Hematopoietic multipotent progenitor cell (in vitro differentiated cells): Measurements from ENCODE around the gene SLC11A1. TPM values are rescaled to one million over a fixed set of nuclear protein-coding genes. Genes with fewer than 3 reads are reported as not detected.
A peak's percentile ranks its signal among the peaks of the same experiment; 100 is the strongest.

Source experiments
- DNase-seq, 3 donors: peaks; one replicate each; pipeline ENCODE4 v3.0.0-alpha.2; 2011 to 2015; ENCODE audit warnings: low read depth in 2 of 3, low spot score in 2 of 3
- total RNA-seq: library from RNA; depleted of rRNA; stranded (reverse); fragments of >200 nt; gene quantifications from one replicate; pipeline ENCODE4 v1.2.3, GENCODE V29; 2012

The SLC11A1 gene, protein sequence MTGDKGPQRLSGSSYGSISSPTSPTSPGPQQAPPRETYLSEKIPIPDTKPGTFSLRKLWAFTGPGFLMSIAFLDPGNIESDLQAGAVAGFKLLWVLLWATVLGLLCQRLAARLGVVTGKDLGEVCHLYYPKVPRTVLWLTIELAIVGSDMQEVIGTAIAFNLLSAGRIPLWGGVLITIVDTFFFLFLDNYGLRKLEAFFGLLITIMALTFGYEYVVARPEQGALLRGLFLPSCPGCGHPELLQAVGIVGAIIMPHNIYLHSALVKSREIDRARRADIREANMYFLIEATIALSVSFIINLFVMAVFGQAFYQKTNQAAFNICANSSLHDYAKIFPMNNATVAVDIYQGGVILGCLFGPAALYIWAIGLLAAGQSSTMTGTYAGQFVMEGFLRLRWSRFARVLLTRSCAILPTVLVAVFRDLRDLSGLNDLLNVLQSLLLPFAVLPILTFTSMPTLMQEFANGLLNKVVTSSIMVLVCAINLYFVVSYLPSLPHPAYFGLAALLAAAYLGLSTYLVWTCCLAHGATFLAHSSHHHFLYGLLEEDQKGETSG
- 3.8 TPM for total RNA-seq

DNA sequence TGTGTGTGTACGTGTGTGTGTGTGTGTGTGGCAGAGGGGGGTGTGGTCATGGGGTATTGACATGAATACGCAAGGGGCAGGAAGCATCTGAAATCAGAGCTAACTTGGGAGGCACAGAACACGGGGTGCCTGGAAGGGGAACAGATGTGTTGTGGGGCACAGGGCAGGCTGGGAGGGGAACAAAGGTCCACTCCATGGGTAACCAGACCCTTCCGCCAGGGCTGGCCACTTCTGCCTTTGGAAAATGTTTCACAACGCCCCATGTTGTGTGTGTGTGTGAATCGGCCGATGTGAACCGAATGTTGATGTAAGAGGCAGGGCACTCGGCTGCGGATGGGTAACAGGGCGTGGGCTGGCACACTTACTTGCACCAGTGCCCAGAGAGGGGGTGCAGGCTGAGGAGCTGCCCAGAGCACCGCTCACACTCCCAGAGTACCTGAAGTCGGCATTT is at the start of gene SLC11A1:
Gene SLC11A1 (plus strand): TSS at position 358 of the 451 bp plus-strand sequence. CDS start 96 bp downstream, outside the sequence.
- DNase-seq: no peak

DNA sequence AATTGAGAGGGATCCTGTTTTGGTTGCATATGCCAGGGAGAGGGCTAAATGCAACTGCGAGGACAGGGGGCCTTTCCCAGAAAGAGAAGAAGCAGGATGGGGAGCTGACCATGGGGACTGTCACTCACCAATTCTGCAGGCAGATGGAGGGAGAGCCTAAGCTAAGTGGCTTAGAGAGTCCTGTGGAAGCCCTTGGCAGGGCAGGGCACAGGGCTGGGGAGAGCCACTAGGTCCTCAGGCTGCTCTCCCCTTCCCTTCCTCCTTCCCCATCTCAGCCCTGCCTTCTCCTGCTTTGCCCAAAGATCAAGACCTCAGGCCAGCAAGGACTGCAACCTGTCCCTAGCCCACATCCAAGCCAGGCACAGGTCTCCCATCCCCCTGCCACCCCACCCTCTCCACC is 49.8 kb upstream of the SLC11A1 start:
- peak in 1 of 3 donors; percentile 25 for DNase-seq

DNA sequence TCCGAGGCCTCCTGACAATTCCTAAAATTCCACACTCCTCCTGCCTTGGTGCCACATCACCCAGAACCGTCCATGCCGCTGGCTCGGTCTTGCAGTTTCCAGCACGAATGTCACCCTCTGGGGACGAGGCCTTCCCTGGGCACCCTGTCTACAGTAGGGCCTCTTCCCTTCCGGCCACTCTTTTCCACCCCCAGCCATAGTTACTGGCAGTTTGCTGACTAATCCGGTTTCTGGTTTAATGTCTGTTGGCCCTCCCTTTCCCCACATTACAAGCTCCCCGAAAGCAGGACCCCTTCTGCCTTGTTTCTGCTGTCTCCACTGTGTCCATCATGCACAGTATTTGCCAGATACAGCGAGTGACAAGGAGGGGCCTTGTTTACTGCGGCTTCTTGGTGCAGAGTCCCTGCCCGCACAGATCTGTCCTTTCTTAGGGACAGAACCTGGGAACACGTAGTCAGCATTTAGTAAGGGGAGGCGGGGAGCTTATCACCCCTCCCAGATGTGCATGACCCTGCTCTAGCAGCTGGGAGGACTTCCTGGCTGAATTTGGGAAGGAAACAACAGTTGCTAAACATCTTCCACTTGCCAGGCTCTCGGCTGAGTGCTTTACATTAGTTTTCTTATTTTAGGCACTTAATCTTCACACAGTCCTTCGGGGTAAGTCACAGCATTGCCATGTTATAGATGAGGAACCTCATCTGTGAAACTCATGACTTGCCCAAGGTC is 49.0 kb upstream of the SLC11A1 start:
- peak in 2 of 3 donors; percentile 82 to 90 for DNase-seq

DNA sequence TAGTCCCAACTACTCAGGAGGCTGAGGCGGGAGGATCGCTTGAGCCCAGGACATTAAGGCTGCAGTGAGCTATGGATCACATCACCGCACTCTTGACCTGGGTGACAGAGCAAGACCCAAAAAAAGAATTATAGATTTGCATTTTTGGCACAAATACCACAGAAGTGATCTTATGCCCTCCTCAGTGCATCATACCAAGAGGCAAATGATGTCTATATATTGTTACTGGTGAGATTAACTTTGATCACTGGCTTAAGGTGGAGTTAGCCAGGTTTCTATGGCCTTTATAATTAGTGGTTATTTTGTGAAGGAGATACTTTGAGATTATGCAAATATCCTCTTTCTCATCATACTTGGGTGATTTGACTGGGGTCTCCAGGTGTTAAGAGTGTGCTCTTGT is 47.5 kb upstream of the SLC11A1 start:
- no peak for DNase-seq

DNA sequence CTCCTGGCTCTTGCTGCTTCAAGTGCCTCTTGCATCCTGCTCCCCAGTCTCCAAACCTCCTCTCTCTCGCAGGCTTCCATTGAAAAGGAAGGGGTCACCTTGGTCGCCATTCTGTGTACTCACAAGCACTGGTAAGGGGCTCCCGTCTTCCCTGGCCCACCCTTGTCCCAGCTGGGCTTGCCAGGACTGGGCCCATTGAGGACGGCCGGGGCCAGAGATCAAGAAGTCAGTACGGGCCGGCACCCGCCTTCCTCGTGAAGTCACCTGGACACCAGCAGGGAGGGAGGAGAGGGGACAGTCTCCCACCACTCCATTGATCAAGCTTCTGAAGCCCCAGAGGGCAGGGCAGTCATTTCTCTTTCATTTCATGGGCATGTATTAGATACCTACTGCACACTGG is 41.4 kb upstream of the SLC11A1 start:
- no peak for DNase-seq

DNA sequence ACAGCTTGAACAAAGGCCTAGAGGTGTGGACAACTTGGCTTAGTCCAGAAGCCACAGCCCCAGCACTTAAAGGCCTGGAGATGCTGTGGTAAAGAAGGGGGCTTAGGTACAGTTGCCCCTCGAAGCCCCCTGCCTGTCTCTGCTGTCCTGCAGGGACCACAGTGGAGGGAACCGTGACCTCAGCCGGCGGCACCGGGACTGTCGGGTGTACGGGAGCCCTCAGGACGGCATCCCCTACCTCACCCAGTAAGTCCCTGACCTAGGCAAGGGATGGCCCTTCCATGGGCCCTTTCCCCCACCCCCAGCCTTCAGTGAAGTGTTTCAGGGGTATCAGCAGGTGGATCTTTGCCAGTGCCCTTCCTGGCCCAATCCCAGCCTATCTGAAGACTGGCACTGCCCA is 40.7 kb upstream of the SLC11A1 start:
- no peak for DNase-seq

DNA sequence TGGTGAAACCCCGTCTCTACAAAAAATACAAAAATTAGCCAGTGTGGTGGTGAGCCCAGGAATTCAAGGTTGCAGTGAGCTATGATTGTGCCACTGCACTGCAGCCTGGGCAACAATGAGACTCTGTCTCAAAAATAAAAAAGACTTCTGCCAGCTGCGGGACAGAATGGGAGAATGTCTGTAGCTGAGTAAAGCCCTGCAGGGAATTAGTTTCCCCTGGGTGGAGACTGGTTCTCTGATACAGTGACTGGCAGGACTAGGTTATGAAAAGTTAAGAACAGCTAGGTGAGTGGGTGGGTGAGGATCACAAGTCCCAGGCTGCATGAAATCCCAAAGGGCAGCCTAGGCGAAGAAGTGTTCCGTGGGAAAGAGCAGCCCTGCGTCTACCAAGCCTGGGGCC is 39.2 kb upstream of the SLC11A1 start:
- no peak for DNase-seq

DNA sequence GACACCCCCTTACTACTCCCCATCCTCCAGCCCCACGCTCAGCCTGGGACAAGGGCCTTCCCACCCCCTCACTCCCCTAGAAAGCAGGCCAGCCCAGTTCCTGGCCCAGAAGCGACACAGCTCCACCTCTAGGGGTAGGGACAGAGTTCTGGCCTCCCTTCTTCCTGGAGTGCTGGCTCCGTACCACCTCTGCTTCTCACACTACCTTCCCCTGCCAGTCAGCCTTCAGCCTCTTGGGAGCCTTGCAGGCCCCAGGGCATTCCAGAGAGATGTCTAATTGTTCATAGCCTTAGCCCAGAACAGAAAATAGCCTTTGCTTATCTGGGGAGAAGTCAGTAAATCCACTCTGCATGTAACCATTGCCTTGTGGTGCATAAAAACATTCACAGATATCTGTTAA is 38.5 kb upstream of the SLC11A1 start:
- no peak for DNase-seq

DNA sequence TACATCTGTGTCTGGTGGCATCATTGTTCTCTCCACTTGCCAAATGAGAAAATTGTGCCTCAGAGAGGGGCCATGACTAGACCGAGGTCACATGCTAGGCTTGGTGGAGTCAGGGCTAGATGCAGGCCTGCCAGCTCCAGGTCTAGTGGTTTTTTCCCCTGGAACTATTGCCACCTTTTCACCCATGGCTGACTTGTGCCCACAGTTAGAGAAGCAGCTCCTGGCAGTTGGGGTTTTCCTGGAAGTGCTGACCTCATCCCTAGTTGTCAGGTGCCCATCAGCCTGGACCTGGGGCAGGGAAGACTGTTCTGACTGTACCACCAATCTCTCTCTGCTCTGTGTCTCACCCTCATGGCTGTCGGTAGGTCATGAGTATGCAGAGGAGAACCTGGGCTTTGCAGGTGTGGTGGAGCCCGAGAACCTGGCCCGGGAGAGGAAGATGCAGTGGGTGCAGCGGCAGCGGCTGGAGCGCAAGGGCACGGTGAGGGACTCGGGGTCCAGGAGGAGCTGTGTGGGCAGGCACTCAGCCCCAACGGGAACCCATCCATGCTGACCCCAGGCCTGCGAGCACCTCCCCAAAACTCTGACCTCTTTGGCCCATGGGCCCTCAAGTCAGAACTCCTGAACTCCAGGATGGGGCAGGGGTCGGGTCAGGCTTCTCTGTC is 37.9 kb upstream of the SLC11A1 start:
- no peak for DNase-seq

DNA sequence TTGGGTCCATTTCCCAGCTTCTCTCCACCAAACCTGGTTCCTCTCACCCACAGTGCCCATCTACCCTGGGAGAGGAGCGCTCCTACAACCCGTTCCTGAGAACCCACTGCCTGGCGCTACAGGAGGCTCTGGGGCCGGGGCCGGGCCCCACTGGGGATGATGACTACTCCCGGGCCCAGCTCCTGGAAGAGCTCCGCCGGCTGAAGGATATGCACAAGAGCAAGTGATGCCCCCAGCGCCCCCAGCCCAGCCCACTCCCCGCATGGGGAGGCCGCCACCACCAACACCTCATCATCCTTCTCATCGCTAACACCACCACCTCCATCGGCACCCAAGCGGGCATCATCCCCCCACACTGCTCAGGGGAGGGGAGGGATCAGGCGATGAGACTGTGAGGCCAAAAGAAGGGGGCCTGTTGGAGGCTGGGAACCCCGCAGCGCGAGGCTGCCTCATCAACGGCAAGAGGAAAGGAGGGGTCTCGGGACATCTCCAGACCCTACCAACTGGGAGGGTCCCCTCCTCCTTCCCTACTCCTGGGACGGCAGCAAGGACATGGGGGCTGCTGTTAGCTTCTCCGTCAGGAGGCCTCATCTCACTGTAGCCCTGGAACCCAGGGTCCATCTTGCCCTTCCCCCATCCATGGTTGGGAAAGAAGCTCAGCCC is 37.2 kb upstream of the SLC11A1 start:
- DNase-seq: no peak

DNA sequence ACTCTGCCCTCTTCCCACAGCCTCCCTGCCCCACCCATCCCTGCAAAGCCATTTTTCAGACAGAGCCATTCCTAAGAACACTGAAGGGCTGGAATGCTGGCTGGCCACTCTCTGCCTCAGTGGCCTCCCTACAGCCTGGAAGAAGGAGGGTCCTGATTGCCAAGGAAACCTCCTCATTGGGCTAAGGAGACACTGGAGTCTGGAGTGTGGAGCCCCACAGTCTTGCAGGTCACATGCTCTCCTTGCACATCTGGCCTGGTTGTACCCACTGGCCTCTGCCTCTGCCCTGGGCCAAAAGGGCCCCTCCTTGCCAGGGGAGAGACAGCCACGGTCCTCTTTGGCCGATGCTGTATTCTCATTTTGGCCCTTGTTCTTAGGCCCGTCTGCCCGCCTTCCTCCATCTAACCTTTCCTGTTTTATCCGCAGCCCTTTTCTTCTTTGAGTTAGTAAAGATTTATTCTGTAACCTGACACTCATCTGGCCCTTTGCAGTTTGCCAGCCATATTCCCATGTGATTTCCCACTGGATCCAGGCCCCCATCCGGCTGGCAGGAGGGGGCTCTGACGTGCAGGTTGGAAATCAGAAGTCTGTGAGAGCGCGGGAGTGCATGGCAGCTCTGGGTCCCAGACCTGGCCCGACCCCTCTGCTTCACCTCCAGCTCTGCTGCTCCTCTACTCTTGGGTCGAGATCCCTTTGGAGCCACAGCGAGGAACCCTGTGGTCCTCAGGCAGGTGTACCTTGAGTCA is 36.4 kb upstream of the SLC11A1 start:
- DNase-seq: no peak

DNA sequence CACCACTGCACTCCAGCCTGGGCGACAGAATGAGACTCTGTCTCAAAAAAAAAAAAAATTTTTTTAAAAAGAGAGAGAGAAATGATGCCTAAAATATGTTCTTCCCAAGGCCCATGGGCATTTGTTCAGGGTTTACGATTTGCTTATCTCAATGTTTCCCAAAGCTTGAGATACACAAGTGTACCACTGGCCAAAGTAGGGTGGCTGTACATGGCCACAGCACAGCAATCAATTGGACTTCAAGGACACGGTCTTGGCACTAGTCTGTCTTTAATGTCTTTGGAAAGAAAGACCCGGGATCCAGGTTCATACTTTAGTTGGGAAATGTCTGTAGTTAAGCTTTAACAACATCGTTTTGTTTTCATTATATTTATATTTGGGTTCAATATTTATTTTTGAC is 34.9 kb upstream of the SLC11A1 start:
- no peak for DNase-seq

DNA sequence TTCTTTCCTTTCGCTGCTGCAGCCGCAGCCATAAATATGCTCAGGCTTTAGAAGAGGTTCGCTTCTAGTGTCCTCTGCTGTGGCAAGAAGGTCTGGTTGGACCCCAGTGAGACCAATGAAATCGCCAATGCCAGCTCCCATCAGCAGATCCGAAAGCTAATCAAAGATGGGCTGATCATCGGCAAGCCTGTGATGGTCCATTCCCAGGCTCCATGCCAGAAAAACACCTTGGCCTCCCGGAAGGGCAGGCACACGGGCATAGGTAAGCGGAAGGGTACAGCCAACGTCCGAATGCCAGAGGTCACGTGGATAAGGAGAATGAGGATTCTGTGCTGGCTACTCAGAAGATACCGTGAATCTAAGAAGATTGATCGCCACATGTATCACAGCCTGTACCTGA is 28.0 kb upstream of the SLC11A1 start:
- no peak for DNase-seq

DNA sequence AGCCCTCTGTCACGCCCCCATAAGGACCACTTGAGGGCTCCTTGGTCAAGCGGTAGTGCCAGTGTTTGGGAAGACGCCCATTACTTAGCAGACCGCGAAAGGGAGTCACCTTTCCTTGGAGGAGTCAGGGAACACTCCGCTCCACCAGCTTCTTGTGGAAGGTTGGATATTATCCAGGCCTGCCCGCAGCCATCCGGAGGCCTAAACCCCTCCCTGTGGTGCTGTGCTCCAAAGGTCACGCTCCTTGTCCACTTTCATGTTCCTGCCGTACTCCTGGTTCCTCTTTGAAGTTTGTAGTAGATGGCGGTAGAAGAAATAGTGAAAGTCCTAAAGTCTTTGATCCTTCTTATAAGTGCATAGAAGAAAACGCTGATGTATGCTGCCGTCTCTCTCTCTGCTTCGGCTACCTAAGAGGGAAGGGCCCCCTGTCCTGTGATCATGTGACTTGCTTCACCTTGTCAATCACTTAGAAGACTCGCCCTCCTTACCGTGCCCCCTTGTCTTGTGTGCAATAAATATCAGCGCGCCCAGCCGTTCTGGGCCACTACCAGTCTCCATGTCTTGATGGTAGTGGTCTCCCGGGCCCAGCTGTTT is 27.1 kb upstream of the SLC11A1 start:
- DNase-seq: no peak

DNA sequence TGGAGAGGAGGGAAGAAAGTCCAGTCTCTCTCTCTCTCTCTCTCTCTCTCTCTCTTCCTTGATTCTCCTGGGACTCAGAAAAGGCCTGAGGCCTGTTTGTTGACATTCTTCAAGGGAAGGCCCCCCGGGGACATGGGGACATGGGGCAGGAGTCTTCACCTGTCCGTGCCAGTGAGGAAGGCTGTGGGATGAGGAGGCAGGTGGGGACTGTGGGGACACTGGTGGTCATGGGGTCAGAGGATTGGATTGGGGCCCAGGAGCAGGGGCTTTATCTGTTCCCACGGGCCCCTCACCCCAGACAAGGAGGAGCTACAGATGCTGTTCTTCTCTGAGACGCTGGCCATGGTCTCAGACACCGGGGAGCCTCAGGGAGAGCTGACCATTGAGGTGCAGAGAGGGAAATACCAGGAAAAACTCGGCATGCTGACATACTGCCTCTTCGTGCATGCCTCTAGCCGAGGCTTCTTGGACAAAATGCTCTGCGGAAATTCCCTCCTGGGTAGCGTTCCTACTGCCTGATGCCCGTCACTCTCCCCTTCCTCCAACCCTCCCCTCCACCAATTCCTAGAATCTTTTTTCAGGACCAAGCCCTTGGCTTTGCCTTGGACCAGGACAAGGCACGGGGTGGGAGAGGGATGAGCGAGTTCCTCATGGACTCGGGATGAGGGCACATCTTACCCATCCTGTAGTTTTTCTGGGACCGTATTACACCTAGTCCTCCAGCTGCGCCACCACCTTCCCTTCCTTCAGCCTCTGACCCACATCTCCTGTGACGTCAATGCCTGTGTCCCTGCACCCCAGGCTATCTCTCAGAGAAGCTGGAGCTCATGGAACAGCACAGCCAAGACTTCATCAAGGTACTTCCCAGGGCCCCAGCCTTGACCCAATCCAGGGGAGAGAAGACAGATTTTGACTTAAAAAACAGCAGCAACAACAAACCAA is 24.6 kb upstream of the SLC11A1 start:
- DNase-seq: no peak

DNA sequence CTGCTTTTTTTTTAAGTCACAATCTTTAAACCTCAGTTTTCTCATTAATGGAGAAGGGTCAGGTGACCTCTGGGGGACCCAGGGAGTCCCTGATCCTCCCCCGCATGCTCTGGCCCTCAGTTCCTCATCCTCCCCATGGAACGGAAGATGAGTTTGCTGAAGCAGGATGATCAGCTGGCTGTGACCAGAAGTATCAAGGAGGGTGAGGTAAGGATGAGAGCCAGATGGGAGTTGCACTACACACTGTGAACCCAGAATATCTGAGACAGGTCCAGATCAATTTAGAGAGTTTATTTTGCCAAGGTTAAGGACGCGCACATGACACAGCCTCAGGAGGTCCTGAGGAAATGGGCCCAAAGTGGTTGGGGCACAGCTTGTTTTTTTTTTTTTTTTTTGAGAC is 21.6 kb upstream of the SLC11A1 start:
- no peak for DNase-seq

DNA sequence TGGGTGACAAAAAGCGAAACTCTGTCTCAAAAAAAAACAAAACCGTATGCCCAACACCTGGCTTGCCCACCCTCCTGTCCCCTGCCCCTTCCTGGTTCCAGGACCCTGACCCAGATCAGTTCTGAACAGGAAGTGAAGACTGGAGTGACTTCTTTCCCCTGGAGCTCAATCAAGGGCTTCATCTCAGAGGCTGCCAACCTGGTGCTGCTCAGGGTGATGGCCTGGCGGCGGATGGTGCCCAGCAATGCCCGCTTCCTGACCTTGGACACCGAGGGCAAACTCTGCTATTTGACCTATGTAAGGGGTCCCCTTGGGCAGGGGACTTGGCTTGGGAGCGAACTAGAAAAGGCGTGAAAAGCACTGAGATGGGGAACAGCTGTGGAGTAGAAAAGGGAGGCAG is 19.5 kb upstream of the SLC11A1 start:
- no peak for DNase-seq

DNA sequence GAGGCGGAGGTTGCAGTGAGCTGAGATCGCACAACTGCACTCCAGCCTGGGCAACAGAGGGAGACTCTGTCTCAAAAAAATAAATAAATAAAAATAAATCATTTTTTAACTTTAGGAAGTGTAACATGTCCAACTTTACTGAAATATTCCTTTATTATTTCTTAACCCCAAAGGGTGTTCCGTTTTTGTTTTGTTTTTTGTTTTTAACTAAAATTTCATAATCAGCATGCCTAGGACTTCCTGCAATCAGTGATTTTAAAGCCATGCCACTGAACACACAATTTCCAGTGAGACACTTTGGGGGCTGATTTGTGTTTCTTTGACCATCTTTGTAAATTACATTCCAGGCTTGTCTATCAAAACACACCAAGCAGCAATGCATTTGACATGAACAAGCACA is 18.3 kb upstream of the SLC11A1 start:
- no peak for DNase-seq

DNA sequence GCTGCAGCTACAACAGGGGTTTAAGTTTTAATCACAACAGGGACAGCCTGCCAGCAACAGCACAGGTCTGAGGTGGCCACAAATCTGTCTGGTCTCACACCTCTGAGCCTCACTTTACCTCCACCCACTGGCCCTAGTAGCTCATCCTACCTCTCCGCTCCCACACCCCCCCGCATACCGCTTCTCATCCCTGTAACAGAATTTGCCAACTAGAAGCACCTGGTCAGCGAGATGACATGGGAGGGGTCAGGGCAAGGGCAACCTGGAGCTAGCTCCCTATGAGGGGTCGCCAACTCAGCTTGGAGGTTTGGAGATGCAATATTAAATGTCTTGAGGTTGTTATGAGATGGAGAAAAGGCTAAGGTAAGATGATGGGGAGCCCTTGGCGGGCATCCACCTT is 17.9 kb upstream of the SLC11A1 start:
- DNase-seq: no peak
